Hepatocyte (in vitro differentiated cells): ENCODE results near the gene WDR12.

Experiments used
- EZH2 ChIP-seq: fragments of 200-600 bp; sonication (generic); IDR thresholded peaks from 2 replicates; pipeline ENCODE4 v1.6.1; 2016; ENCODE audit warnings: antibody characterized with exemption, mild to moderate bottlenecking, borderline replicate concordance
- EZH2phosphoT487 ChIP-seq: fragments of 200-600 bp; sonication (generic); IDR thresholded peaks from one replicate; pipeline ENCODE4 v1.6.1; 2018; ENCODE audit warnings: antibody characterized with exemption, mild to moderate bottlenecking, low read depth, moderate library complexity; ENCODE audit not compliant: unreplicated experiment, severe bottlenecking
- TF ChIP-seq, protein P1 (sequence below): fragments of 200-600 bp; sonication (generic); IDR thresholded peaks from 2 replicates; pipeline ENCODE4 v1.5.1; 2016; ENCODE audit warnings: antibody characterized with exemption, mild to moderate bottlenecking; ENCODE audit not compliant: poor library complexity

DNA sequence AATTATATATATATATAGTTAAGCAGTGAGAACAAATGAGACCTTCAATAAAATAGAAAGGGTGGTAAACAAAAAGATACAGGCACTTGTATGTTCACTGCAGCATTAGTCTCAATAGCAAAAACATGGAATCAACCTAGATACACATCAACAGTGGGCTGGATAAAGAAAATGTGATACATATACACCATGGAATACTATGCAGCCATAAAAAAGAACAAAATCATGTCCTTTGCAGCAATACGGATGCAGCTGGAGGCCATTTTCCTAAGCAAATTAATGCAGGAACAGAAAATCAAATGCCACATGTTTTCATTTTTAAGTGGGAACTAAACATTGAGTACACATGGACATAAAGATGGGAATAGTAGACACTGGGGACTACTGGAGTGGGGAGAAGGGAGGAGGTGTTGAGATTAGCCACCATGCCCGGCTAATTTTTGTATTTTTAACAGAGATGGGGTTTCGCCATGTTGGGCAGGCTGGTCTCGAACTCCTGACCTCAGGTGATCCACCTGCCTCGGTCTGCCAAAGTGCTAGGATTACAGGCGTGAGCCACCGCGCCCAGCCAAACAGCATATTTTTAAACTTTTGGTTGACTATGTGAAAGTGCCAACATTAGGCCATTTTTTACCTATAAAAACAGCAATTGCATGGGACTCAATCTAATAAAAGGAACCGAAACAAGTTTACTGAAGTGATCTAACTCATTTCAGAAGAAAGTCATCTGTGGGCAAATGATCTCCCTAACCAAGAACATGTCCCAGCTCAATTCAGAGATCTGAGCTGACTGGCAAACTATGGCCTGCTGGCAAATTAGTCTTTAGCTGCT, 63.6 kb downstream of the WDR12 start:
- TF ChIP-seq EZH2: no peak
- TF ChIP-seq, protein P1, sequence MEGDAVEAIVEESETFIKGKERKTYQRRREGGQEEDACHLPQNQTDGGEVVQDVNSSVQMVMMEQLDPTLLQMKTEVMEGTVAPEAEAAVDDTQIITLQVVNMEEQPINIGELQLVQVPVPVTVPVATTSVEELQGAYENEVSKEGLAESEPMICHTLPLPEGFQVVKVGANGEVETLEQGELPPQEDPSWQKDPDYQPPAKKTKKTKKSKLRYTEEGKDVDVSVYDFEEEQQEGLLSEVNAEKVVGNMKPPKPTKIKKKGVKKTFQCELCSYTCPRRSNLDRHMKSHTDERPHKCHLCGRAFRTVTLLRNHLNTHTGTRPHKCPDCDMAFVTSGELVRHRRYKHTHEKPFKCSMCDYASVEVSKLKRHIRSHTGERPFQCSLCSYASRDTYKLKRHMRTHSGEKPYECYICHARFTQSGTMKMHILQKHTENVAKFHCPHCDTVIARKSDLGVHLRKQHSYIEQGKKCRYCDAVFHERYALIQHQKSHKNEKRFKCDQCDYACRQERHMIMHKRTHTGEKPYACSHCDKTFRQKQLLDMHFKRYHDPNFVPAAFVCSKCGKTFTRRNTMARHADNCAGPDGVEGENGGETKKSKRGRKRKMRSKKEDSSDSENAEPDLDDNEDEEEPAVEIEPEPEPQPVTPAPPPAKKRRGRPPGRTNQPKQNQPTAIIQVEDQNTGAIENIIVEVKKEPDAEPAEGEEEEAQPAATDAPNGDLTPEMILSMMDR: no peak
- no peak for TF ChIP-seq EZH2phosphoT487
